Kidney capillary endothelial cell (primary cell): ENCODE measurements around the gene ORAI3.

Source experiments
- DNase-seq: peaks from one replicate; pipeline ENCODE4 v3.0.0-alpha.2; 2018; ENCODE audit warnings: low spot score

Gene ORAI3

DNA sequence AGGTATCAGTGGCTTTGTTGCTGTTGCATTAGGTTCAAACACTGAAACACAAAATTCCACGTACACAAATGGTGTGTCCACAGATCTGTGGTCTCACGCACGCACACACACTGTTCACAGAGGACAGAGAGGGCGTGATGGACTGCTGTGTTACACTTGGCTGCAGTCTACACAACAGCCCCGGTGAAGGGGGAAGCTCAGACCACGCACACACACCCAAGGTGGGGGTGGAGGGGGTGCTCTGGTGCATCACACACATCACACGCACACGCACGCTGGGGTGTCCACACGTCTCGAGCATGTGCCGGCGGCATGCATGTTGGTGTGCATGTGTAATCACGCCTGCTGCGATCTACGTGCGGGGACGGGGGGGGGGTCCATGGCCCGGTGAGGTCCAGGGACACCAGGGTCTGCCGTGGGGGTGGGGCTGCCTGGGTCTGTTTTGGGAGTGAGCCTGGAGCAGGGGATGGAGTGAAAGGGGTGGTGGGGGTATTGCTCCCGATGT lies 43.5 kb downstream of the ORAI3 start:
- no peak for DNase-seq

DNA sequence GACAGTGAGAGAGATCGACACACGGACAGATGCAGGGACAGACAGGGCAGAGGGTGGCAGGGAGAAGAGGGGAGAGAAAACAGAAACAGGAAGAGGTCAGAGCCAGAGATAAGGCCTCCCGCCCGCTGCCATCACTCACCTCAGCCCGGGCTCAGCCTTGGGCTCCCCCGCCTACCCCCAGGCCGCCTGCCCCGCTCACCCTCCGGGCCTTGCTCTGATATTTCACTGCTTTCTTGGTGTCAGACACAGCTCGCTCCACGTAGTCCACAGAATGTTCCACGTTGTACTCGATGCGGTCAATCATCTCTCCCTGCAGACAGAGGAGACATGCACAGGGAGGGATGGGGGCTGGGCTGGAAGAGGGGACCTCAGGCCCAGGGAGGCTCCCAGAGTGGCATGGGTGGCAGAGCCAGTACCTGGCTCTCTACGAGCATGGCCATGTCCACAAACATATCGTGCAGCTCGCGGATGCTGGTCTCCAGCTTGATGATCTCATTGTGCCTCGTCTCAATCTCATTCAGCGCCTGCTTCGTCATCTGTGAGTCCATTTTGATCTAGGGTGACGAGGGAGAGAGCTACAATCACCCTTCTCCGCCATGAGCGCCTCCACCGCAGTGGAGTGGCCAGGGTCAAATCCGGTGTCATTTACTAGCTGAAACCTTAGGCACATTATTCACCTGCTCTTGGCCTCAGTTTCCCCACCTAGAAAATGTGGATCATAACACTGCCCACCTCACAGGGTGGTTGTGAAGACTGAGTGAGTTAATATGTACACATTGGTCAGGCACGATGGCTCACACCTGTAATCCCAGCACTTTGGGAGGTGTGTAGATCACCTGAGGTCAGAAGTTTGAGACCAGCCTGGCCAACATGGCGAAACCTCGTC lies 44.3 kb downstream of the ORAI3 start:
- DNase-seq: no peak

DNA sequence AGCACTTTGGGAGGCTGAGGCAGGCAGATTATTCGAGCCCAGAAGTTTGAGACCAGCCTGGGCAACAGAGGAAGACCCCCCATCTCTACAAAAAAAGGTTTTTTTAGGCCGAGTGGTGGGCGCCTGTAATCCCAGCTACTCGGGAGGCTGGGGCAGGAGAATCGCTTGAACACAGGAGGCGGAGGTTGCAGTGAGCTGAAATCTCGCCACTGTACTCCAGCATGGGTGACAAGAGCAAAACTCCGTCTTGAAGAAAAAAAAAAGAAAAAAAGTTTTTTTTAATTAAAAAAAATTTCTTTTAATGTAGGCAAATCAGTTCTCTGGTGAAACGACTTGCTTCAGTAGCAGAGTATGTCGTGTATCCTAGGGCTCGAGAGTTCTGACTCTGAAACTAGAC lies 47.1 kb downstream of the ORAI3 start:
- DNase-seq: no peak

- no peak for DNase-seq
Observed at GRCh38 chr16:30996324-30996984, 47.6 kb downstream of the ORAI3 start.

DNA sequence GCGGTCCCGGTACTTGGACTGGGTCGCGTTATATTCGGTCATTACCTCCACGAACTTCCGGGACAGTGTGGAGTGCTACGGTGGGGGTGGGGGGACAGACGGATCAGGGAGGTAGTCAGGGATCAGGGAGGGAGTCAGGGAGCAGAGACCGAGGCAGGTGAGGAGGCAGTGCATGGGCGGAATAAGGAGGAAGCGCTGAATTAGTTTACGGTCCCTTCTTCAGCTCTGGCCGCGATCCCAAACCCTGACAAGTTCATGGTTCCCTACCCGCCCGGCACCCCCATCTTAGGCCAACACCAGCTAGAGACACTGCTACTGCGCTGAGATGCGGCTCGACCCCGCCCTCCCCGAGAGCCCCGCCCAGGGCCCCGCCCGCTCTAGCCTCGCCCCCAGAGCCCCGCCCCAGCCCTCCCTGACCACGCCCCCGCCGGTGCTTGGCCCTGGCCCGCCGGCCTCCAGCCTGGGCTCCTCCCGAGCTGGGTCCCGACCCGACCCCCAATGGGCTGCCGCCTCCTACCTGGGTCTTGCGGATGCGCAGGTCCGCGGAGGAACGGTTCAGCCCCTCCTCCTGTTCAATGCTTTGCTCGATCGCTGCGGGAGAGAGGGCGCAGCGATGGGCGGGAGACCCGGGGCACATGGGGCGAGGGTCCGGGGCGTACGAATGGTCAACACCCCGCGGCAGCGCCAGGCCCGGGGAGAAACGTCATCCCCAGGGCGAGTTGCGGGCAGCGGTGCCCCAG lies 48.3 kb downstream of the ORAI3 start:
- peak; percentile 38 for DNase-seq

GRCh38 chr16:30997725-30998711 lies 49.1 kb downstream of the ORAI3 start:
- DNase-seq: no peak

DNA sequence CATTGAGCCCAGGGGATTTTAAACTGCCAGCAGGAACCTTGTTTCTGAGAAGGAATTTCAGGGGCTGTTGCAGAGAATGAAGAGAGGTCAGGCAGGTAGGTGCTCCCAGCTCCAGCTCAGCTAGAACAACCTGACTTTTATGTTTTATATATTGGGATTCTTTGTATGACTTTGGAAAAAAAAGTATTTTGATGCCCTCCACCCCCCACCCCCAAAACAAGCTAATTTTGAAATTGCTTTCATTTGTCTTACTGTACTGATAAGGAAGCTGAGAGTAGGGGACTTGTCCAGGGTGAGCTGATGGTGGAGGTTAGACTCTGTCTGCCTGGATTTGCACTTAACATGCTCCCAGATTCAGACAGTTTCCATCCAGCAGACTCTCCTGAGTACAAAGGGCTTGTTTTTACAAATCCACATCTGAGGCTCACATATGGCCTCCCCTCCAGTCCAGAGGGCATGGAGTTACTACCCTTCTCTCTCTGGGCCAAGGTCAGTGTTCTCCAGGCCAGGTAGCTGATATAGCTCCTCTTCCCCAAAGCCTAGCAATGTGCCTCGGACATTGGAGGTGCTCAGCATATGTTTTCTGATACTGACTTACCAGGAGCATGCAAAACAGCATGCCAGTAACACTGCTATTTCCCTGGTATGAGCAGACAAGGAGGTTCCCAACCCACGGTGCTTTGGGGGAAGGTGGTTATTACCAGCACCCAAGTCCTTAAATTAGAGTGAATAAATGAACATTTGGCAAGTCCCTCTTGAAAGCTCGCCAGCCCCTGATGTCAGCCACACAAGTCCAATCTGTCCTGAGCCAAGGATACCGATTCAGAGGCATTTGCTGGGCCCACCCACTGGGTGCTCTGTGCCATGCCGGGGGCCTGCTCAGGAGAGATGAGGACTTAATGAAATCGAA lies 50.2 kb downstream of the ORAI3 start:
- DNase-seq: no peak

DNA sequence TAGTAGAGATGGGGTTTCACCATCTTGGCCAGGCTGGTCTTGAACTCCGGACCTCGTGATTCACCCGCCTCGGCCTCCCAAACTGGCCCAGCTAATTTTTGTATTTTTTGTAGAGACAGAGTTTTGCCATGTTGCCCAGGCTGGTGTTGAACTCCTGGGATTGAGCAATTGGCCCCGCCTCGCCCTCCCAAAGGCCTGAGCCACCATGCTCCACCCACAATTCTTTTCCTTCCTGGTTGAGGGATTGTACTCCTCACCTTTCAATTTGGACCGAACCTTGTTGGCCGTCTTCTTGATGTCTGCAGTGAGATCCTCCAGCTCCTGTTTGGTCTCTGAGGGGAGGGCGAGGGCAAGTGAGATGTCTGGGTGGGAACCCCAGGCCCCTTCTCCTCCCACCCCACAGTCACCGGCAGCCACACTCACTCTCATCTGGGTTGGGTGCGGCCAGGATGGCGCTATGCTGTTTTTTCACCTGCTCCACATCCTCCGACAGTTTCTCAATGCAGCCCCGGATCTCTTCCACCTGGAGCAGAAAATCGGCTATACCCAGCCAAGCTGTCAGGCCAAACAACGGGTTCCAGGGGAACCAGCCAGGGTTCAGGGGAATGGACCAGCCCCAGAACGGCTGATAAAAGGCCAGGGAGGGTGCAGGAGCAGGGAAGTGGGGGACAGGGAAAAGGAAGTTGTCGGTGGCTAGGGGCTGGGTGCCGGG lies 52.0 kb downstream of the ORAI3 start:
- DNase-seq: no peak

DNA sequence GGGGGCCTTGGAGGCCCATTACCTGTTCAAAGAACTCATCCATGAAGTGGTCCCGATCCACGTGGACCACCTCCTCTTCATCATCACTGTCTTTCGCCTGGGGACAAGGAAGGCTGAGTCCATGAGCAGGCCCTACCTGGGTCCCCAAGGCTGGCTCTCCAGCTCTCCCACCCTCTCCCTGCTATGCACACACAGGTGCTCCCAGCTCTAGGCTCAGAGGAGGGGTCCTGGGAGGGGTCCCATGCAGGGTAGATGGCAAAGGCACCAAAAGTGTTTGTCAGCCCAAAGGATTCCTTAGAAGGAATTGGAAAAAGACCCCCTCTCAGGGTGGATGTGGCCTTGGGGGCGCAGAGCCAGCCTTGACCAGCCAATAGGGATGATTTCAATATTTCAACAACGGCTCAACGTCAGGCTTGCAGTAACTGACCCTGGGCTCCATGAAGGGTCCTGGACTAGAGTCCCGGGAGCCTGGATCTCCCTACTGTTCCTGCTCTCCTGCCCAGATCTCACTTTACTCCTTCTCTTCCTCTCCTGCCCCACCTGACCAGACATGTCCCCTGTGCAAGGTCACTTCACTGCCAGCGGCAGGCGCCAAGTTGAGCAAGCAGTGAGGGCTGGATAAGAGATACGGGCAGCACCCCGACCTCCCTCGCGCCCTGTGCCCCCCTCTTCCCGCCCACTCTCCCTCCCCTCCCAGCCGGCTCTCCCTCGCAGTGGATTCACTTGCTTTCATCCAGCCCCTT lies 52.8 kb downstream of the ORAI3 start:
- no peak for DNase-seq

- no peak for DNase-seq
Observed at GRCh38 chr16:31002250-31002700, 53.4 kb downstream of the ORAI3 start.

- DNase-seq: no peak
Observed at GRCh38 chr16:31002862-31003341, 54.0 kb downstream of the ORAI3 start.

- no peak for DNase-seq
Observed at GRCh38 chr16:31003744-31004143, 54.9 kb downstream of the ORAI3 start.
